Measurements from ENCODE around the gene RSPH6A. TPM values are rescaled to one million over a fixed set of nuclear protein-coding genes. Genes with fewer than 3 reads are reported as not detected.

Gene RSPH6A
- total RNA-seq, 1 experiment from 2014 or later = 0.38 TPM

DNA sequence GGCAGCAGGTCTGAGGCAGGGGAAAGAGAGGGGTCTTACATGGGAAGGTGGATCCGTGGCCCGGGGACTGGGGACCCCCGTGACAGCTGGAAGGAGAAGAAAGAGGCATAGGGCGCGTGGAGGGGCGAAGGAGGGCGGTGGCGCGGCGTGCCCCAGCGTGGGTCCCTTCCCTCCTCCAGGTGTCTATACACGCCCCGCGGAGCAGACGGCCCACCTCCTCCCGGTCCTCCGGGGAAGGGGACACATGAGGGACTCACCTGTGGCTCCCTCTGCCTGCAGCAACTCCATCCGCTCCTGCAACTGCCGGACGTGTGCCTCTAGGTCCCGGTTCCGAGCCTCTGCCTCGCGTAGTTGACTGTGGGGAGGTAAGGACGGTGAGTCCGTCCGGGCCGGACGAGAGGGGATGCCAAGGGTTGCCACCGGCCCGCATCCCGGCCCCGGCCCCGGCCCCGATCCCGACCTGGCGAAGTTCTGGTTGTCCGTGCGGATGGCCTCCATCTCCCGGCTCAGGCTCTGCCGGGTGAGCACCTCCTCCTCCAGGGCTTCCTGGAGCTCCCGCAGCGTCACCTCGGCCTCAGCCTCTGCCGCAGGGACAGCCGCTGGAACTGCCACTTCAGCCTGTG lies 43.7 kb downstream of the RSPH6A start:
- Histone ChIP-seq H3K4me3 (ENCODE audit: insufficient read depth, low read depth, low read length) (peak overlapping the region; percentile 62), H3K36me3 (replicated peaks; ENCODE audit: control insufficient read depth, insufficient read depth, low read length) (no peaks in the 10 kb centered on the region)
- peak; percentile 81 for DNase-seq

DNA sequence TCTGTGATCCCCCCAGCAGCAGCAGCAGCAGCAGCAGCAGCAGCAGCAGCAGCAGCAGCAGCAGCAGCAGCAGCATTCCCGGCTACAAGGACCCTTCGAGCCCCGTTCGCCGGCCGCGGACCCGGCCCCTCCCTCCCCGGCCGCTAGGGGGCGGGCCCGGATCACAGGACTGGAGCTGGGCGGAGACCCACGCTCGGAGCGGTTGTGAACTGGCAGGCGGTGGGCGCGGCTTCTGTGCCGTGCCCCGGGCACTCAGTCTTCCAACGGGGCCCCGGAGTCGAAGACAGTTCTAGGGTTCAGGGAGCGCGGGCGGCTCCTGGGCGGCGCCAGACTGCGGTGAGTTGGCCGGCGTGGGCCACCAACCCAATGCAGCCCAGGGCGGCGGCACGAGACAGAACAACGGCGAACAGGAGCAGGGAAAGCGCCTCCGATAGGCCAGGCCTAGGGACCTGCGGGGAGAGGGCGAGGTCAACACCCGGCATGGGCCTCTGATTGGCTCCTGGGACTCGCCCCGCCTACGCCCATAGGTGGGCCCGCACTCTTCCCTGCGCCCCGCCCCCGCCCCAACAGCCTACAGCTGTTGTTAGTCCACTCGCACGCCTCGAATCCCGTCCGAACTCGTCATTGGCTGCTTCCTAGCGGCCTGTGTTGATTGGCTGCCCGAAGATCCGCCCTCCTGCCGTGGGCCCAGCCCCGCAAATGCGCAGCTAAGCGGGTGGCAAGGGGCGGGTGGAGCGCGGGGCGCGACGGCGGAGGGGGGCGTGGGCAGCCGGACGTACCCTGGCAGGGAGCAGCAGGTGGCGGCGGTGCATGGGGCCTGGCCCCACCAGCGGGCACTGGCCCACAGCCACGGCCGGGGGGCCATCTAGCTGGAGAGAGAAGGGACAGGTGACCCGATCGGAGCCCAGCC lies 44.7 kb downstream of the RSPH6A start:
- peaks cover 10% of the 10 kb centered on the region; the same call in 1 of the 2 replicates for H3K27me3 ChIP-seq (ENCODE audit: control insufficient read depth, insufficient read depth, low read length)
- DNase-seq = peak; percentile 99

More for the DNA sequence above, 43.7 kb downstream of the RSPH6A start:
- peaks cover 10% of the 10 kb centered on the region; the same call in 1 of the 2 replicates for H3K27me3 ChIP-seq (ENCODE audit: control insufficient read depth, insufficient read depth, low read length)

GRCh38 chr19:45769821-45770191 lies 45.3 kb downstream of the RSPH6A start:
- H3K4me3 ChIP-seq (ENCODE audit: insufficient read depth, low read depth, low read length) = peak overlapping the region; percentile 74
- peaks cover 10% of the 10 kb centered on the region; the same call in 1 of the 2 replicates for H3K27me3 ChIP-seq (ENCODE audit: control insufficient read depth, insufficient read depth, low read length)
- DNase-seq = peak; percentile 69
- H3K36me3 ChIP-seq (replicated peaks; ENCODE audit: control insufficient read depth, insufficient read depth, low read length) = no peaks in the 10 kb centered on the region

More for the DNA sequence above, 44.7 kb downstream of the RSPH6A start:
- Histone ChIP-seq H3K4me3 (ENCODE audit: insufficient read depth, low read depth, low read length) (peak overlapping the region; percentile 74), H3K36me3 (replicated peaks; ENCODE audit: control insufficient read depth, insufficient read depth, low read length) (no peaks in the 10 kb centered on the region)

DNA sequence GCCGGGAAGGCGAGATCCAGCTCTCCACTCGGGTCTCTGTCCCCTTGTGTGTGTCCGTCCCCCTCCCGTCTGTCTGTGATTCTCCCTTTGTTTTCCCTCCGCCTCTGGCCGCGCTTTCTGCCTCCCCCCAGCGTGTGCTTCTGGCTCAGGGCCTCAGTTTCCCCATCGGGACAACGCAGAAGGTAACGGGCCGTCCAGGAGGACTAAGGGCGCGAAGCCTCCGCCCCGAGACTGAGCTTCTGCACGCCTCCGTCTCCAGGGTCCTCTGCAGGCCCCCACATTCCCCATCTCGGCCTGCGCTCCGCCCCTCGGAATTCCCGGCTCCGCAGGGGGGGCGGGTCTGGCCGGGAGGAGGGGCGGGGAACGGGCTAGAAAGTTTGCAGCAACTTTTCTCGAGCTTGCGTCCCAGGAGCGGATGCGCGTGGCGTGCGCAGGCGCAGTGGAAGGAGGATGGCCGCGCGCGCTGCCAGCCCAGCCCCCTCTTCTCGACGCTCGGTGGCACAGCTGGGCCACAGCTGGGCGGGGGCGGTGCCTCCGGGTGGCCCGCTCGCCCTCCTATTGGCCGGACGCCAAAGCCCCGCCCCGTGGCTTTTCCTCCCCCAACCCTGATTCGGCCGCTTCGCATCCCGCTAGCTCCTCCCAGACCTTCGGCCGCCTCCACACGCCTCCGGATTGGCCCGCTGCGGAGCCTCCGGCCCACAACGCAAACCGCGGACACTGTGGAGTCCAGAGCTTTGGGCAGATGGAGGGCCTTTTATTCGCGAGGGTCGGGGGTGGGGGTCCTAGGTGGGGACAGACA lies 45.9 kb downstream of the RSPH6A start, which contains the start of gene SIX5:
Gene SIX5 (minus strand): TSS at position 269 of the 799 bp plus-strand sequence. CDS start 408 bp downstream, outside the sequence.
- DNase-seq = peak; percentile 99
- H3K27me3 ChIP-seq (ENCODE audit: control insufficient read depth, insufficient read depth, low read length) = peaks cover 10% of the 10 kb centered on the region; the same call in 1 of the 2 replicates
- peak within 1 kb of the TSS; percentile 92 for H3K4me3 ChIP-seq (ENCODE audit: insufficient read depth, low read depth, low read length)
- H3K36me3 ChIP-seq (replicated peaks; ENCODE audit: control insufficient read depth, insufficient read depth, low read length) = no peaks in the 10 kb centered on the region

DNA sequence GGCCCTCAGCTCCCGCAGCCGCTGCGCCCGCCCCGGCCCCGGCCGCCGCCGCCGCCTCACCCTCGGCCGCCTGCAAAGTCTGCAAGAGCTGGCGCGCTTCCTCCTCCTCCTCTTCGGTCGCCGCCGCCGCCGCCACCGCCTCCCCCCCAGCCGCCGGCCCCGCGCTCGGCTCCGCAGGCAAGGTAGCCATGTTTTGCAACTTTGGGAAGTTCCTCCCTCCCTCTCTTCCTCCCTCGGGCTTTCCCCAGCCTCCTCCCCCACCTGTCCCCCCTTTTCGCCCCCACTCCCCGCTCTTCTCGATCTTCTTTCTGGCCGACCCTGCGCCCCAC lies 46.5 kb downstream of the RSPH6A start:
- Histone ChIP-seq H3K4me3 (ENCODE audit: insufficient read depth, low read depth, low read length) (peak overlapping the region; percentile 92), H3K36me3 (replicated peaks; ENCODE audit: control insufficient read depth, insufficient read depth, low read length) (no peaks in the 10 kb centered on the region), H3K27me3 (ENCODE audit: control insufficient read depth, insufficient read depth, low read length) (peaks cover 10% of the 10 kb centered on the region; the same call in 1 of the 2 replicates)
- DNase-seq = peak; percentile 79

DNA sequence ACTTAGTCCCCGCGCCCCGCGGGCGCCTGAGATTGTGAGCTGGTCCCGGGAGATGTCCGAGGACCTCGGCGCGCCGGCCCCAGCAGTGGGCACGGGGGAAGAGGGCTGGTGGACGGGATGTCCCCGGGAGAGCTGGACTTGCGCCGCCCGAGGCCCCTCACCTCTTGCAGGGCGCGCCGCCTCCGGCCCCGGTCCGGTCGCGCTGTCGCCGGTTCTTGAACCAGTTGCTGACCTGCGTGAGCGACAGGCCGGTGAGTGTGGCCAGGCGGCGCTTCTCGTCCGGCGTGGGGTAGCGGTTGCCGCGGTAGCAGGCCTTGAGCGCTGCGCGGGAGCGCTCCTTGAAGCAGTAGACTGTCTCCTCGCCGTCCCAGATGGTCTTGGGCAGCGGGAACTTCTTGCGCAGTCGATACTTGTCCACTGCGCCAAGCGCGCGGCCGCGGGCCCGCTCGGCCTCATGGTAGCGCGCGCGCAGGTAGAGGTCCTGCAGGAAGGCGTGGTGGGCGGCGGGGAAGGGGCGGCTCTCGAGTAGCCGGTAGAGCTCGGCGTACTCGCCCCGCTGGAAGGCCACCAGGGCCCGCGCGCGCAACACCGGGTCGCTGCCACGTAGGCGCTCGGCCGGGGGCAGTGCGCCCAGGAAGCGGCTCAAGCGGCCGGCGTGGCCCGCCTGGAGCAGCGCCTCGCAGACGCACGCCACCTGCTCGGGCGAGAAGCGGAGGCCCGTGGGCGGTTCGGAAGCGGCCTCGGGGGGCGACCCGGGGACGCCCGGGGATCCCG lies 47.0 kb downstream of the RSPH6A start:
- peak; percentile 82 for DNase-seq
- H3K27me3 ChIP-seq (ENCODE audit: control insufficient read depth, insufficient read depth, low read length) = peaks cover 10% of the 10 kb centered on the region; the same call in 1 of the 2 replicates
- H3K36me3 ChIP-seq (replicated peaks; ENCODE audit: control insufficient read depth, insufficient read depth, low read length) = no peaks in the 10 kb centered on the region
- peak overlapping the region; percentile 92 for H3K4me3 ChIP-seq (ENCODE audit: insufficient read depth, low read depth, low read length)

- H3K27me3 ChIP-seq (ENCODE audit: control insufficient read depth, insufficient read depth, low read length) = peaks cover 8% of the 10 kb centered on the region; the same call in 1 of the 2 replicates
- peak; percentile 90 for DNase-seq
- peak overlapping the region; percentile 92 for H3K4me3 ChIP-seq (ENCODE audit: insufficient read depth, low read depth, low read length)
- no peaks in the 10 kb centered on the region for H3K36me3 ChIP-seq (replicated peaks; ENCODE audit: control insufficient read depth, insufficient read depth, low read length)
Measured at GRCh38 chr19:45767410-45767880, 47.7 kb downstream of the RSPH6A start.

DNA sequence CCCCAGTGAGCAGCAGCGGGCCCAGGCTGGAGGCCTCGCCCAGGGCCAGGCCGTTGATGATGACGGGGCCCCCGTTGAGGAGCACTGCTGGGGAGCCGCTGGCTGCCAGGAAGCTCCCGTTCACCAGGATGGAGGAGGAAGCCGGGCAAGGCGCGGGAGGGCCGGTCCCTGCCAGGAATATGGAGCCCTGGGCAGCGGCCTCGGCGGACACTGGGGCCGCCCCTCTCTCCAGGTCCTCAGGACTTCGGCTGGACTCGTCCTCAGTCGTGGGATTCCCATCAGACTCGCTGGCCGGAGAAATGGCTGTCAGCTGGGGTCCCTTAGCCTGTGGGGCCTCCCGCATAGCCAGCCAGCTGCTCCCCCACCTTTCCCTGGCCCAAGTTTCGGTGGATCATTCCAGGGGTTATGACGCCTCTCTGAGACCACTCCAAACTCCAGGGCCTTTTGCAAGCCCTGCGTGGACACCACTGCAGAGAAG lies 48.2 kb downstream of the RSPH6A start:
- no peak for DNase-seq
- Histone ChIP-seq H3K36me3 (replicated peaks; ENCODE audit: control insufficient read depth, insufficient read depth, low read length) (no peaks in the 10 kb centered on the region), H3K4me3 (ENCODE audit: insufficient read depth, low read depth, low read length) (peak overlapping the region; percentile 92), H3K27me3 (ENCODE audit: control insufficient read depth, insufficient read depth, low read length) (peaks cover 8% of the 10 kb centered on the region; the same call in 1 of the 2 replicates)

- peak; percentile 70 for DNase-seq
- Histone ChIP-seq H3K27me3 (ENCODE audit: control insufficient read depth, insufficient read depth, low read length) (peaks cover 3% of the 10 kb centered on the region; the same call in 1 of the 2 replicates), H3K4me3 (ENCODE audit: insufficient read depth, low read depth, low read length) (no peak overlapping the region), H3K36me3 (replicated peaks; ENCODE audit: control insufficient read depth, insufficient read depth, low read length) (no peaks in the 10 kb centered on the region)
Measured at GRCh38 chr19:45766296-45766868, 48.7 kb downstream of the RSPH6A start.

DNA sequence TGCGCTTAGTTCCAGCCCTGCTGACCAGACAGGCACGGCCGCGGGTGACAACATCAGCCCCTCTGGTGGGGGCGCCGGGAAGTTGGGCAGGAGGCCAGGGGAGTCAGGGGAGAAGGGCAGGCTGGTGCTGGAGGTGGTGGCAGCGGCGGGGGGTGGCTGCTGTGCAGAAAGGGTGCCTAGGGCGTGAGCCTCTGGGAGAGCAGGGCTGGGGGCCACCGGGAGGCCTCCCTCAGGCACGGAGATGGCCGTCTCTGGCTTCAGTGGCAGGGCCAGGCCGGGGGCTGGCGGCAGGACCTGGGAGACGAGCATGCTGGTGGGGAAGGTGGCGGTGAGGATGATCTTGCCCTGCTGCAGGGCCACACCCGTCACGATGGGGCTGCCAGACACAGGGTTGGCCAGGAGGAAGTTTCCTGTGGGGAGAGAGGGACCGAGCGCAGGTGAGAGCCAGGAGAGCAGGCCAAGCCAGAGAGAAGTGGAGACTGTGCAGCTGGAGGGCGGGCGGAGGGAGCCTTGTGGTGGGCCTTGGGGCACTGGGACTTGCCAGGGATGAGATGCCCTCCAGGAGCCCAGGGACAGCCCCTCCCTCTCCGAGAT lies 49.3 kb downstream of the RSPH6A start:
- H3K4me3 ChIP-seq (ENCODE audit: insufficient read depth, low read depth, low read length) = no peak overlapping the region
- no peaks in the 10 kb centered on the region for H3K36me3 ChIP-seq (replicated peaks; ENCODE audit: control insufficient read depth, insufficient read depth, low read length)
- peak; percentile 68 for DNase-seq
- H3K27me3 ChIP-seq (ENCODE audit: control insufficient read depth, insufficient read depth, low read length) = no peaks in the 10 kb centered on the region

- Histone ChIP-seq H3K36me3 (replicated peaks; ENCODE audit: control insufficient read depth, insufficient read depth, low read length) (no peaks in the 10 kb centered on the region), H3K4me3 (ENCODE audit: insufficient read depth, low read depth, low read length) (no peak overlapping the region), H3K27me3 (ENCODE audit: control insufficient read depth, insufficient read depth, low read length) (no peaks in the 10 kb centered on the region)
- DNase-seq = peak; percentile 77
Measured at GRCh38 chr19:45764945-45765701, 50.0 kb downstream of the RSPH6A start.

GRCh38 chr19:45764475-45764874 lies 50.6 kb downstream of the RSPH6A start:
- no peaks in the 10 kb centered on the region for H3K36me3 ChIP-seq (replicated peaks; ENCODE audit: control insufficient read depth, insufficient read depth, low read length)
- H3K27me3 ChIP-seq (ENCODE audit: control insufficient read depth, insufficient read depth, low read length) = no peaks in the 10 kb centered on the region
- H3K4me3 ChIP-seq (ENCODE audit: insufficient read depth, low read depth, low read length) = no peak overlapping the region
- DNase-seq = peak; percentile 84

Measured in H7 (cell line).